HG03039 (cell line): ENCODE data around the gene ZDHHC7.

Experiments used
- ATAC-seq: cut with Tn5 transposase; IDR thresholded peaks from one replicate; pipeline ENCODE4 v1.9.1; 2021; ENCODE audit warnings: mild to moderate bottlenecking, moderate library complexity; ENCODE audit not compliant: unreplicated experiment

Gene ZDHHC7

DNA sequence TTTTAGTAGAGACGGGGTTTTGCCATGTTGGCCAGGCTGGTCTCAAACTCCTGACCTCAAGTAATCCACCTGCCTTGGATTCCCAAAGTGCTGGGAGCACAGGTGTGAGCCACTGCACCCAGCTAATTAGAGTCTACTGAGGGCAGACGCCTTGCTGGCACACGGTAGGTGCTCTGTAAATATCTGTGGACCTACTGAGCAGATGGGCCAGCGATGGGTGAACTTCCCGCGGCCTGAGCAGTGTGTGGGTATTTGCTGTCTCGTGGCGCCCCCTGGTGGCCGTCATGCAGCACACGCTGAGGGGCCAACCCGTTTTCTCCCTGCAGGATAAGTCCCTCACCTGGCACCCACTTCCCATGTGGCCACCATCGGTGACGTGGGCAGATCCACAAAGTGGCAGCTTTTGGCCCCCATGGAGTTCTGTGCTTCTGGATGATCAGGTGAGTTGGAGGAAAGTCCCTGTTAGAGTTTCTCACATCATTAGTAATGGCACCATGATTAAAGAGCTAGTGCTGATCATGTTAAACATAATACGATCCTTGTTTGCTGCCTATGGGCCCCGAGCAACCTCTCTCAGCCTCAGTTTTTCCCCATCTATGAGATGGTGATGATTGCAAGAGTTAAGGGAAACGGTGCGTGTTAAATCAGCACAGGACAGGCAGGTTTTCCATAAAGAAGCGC lies 40.7 kb downstream of the ZDHHC7 start:
- ATAC-seq = no peak

DNA sequence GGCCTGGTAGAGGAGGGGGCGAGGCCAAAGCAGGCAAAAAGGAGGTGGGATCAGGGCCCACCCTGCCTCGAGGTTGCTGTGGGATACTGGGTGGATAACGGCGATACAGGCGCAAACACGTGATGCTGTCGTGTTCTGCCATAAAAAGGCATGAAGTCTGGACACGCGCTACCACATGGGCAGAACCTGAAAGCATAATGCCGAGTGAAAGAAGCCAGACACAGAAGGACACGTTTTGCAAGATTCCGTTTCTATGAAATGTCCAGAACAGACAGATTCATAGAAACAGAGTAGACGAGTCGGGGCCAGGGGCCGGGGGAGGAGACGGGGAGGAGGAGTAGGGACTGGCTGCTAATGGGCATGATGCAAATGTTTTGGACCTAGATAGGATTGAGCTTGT lies 43.5 kb downstream of the ZDHHC7 start:
- ATAC-seq = no peak

DNA sequence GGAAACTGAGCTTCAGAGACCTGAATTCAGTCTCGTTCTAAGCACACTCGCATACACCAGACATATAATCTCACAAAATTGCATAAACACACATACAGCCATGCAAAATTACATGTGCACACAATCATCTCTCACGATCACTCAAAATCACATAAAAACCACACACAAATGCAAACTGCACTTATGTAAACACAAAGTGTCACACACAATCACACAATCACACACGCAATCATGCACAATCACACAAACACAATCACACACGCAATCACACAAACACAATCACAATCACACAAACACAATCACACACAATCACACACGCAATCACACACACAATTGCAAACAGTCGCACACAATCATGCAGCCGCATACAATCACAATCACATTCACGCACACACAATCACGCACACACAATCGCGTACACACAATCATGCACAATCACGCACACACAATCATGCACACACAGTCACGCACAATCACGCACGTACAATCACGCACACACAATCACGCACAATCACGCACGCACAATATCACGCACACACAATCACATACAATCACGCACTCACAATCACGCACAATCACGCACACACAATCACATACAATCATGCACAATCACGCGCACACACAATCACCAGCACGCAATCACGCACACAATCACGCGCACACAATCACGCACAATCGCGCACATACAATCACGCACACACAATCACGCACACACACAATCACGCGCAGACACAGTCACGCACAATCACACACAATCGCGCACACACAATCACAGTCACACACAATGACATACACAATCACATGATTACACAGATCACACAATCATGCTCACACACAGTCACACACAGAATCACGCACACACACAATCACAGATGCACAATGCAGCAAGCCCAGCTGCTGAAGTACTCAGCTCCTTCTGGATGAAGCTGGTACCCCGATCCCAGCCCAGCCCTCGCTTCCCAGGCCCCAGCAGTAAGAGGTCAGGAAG lies 45.6 kb downstream of the ZDHHC7 start:
- ATAC-seq = no peak

DNA sequence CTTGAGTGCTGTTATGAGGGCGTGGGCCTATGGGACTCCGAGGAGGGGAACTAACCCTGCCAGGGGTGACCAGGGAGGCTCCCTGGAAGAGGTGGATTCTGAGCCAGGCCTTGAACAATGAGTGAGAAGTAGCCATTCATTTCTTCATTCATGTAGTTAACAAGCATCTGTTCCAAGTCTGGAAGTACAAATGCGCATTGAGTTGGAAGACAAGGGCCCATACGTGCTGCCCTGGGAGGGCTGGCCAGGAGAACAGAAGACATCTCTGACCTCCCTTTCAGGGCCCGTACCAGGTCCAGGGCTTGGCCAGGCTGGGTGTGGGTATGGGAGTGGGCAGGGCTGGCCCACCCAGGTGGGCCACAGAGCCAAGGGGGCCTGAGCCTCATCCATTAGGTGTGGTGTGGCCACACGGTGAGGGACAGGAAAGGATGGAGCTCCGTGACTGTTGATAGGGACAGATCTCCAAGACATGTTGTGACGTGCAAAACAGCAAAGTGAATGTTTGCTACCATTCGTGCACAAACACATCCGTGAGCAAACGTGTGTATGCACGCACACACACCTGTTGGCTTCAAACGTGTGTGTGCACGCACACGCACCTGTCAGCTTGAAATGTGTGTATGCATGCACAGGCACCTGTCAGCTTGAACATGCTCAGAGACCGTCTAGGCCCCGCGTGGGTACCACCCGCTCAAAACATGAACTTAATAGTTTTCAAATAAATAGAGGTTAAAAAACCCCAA lies 46.8 kb downstream of the ZDHHC7 start:
- ATAC-seq = no peak

DNA sequence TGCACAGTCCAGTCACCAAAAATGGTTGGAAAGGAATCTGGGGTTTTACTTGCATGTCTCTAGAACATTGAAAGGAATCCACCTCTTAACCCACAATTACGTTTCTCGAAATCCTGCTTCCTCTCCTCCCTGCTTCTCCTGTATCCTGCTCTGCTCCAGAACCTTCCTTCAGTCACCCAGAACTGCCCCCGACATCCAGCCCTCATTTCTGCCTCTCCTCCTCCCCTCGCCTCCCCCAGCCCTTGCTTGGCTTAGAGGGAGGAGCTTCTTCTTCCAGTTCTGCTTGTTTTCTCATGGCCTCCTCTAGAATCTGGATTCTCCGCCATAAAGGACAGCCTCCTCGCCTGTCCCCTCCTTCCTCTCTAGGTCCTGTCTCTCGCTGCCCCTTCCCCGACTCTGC lies 48.3 kb downstream of the ZDHHC7 start:
- ATAC-seq = no peak

DNA sequence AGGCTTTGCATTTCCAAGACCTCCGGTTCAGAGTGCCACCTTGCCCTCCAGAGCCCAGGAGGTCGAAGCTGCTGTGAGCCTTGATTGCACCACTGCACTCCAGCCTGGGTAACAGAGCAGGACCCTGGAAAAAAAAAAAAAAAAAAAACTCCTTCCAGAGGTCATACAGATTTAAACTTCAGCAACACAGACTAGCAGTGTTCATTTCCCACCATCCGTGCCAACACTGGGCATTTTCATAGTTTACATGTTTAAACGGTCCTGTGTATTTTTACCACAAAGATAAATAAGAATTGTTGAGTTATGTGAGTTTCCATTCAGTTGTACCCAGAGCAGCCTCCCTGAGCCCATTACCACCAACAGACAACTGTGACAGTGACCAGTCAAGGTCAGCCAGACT lies 50.4 kb downstream of the ZDHHC7 start:
- ATAC-seq = no peak

DNA sequence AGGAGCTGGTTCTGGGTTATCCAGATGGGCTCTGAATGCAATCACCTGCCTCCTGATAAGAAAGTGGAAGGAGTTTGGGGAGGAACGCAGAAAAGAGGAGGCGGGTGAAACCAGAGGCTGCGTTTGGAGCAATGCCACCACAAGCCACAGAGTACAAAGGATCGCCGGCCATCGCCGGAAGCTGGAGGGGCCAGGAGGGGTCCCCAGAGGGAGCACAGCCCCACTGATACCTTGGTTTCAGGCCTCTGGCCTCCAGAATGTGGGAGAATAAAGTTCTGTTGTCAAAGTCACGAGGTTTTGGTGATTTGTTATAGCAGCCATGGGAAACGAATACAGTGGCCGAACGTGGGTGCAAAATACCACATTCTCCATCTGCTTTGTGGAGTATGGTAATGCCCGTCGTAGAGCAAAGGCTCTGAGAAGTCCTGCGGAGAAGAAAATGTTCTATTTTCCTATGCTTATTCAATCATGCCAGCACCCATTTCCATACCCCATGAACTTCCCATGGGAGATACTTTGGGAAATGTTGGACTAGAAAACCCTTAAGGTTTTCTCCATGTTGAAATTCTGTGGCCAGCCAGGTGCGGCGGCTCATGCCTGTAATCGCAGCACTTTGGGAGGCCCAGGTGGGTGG lies 51.4 kb downstream of the ZDHHC7 start:
- no peak for ATAC-seq

DNA sequence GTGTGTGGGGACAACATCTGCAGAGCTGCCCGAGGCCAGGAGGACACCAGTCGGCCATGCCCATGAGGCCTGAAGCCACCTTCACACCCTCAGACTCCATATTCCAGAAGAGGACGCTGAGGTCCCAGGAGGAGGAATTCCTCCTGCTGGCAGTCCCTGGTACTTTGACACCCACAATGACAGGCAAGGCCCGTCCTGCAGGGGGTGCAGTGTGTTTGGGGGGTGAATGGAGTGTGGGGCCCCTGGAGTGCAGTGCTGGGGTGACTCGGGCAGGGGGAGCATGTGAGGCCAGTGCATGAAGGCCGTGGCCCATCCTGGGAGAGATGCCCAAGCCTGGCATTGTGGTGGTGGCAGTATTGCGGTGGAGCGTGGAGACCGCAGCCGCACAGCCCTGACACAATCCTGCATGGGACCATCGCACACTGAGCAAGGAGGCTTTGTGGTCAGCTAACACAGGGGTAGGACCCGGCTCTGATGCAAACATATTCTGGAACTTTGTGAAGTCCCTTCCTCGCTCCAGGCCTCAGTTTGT lies 52.2 kb downstream of the ZDHHC7 start:
- no peak for ATAC-seq

DNA sequence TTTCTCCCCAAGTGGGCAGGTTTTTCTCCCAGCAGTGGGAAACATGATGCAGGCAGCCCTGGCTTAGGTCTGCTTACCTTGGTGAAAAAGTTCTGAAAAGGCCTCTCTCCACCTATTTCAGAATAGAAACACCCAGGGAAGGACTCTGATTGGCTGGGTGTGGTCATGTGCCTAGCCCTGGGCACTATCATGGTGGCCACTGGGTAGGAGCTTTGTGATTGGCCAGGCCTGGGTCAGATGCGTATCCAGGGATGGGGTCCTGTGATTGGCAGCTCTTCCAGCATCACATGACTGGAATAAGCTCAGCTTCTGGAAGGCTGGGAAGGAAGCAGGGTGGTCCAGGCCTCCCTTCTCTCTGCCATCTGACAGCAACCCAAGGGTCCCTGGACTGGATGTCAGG lies 53.5 kb downstream of the ZDHHC7 start:
- no peak for ATAC-seq

DNA sequence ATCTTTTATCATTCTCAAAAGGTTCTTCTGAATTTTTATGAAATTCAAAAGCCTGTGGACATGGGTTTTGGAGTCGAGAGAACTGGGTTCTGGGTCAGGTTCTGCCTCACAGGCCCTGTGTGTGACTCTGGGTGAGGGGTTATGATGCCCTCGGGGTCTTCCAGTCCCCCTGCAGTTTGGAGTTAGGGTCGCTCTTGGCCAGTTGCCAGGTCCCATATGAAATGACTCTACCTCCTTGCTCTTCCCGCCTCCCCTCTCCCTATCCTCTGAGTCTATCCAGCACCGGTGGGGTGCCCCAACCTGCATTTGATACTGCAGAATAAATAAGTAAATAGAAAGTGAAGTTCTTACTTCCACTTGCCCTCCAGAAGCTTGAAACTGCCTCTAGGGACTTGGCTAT lies 54.1 kb downstream of the ZDHHC7 start:
- no peak for ATAC-seq

DNA sequence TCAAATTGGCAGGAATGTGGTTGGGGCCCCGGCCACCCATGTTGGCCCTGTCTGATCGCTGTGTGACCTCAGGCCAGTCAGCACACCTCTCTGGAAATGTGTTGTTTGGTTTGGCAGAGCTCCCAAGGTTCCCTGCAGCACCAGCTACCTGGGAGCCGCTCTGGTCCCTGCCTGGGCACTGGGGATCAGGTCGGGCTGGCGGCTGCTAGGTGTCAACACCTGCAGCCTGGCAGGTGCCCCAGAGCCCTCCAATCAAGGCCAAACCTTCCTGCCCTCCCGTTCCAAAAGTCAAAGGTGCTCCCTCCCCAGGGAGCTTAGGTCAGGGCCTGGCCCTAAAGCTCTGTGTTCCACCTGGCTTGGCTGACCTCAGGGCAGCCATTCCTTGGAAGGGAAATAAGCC lies 55.9 kb downstream of the ZDHHC7 start:
- ATAC-seq = no peak

DNA sequence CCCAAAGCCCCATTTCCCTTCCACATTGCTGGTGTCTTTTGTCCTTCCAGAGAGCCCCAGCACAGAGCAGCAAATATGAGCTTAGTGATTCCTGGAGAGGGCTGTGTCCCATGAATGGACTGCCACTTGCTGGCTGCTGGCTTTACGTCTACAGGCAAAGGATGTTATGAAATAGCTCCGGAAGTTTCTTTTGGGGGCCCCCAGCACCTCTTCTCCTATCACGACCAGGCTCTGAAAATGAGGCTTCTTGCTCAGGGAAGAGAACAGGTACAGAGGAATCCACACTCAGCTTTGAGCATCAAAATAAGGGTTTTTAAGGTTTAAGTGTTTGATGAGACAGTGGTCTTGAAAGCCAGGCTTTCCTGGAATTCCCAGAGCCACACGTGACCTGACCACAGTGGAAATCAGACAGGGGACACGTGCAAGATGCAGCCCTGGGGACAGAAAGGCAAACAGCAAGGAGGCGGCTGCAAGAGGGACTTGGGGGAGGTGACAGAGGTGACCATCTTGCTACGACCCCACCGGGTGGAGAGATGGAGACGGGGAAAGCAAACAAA lies 58.1 kb downstream of the ZDHHC7 start:
- ATAC-seq = no peak

DNA sequence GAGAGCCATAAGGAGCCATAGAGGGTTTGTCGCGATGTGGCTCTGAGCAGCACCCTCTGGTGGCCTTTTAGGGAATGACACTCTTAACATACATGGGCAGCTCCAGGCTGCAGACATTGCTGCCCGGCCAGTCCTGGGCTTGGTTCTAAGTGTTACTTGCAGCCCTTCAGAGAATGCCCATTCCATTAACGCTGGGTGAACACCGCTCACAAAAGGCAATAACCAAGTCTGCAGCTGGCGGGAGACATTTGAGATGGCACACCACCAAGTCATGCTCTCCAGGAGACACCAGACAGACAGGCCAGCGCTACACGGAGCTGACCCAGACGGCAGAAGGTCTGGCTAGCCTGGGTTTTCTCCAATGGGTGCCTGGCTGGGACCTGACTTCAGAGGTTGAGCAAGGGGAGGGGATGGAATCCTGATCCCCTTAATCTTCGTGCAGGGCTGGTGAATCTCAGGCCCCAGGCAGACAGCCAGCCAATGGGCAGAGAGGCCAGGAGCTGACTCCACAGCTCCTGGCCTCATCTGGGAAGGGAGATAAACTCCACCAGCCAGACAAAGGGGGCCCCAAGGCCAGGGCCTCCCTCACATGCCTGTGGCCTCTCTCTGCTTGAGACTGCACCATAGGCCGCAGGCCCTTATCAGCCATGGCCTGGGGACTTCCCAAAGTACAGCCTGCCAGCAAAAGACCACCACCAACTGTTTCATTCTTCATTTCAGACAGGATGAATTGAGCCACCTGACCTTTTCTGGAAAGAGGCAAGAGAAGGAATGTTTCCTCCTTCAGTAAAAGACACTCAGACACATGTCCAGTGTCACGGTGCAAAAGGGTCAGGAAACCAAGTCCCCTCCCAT lies 58.8 kb downstream of the ZDHHC7 start:
- no peak for ATAC-seq

DNA sequence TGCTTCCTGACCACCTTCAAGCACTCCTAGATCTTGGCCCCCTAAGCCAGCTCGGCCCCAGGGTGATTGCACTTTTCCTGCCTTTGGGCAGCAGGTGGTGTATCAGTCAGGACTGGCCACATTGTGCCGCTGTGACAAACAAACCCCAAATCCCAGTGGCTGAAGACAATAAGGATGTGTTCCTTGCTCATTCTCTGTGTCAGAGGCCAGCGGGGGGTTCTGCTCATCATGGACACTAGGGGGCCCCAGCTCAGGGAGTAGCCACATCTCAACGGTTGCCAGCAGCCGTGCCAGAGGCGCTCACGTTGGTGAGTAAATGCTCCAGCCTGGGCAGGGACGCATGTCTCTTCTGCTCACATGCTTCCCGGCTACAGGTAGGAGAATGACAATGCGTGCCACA lies 60.4 kb downstream of the ZDHHC7 start:
- no peak for ATAC-seq

DNA sequence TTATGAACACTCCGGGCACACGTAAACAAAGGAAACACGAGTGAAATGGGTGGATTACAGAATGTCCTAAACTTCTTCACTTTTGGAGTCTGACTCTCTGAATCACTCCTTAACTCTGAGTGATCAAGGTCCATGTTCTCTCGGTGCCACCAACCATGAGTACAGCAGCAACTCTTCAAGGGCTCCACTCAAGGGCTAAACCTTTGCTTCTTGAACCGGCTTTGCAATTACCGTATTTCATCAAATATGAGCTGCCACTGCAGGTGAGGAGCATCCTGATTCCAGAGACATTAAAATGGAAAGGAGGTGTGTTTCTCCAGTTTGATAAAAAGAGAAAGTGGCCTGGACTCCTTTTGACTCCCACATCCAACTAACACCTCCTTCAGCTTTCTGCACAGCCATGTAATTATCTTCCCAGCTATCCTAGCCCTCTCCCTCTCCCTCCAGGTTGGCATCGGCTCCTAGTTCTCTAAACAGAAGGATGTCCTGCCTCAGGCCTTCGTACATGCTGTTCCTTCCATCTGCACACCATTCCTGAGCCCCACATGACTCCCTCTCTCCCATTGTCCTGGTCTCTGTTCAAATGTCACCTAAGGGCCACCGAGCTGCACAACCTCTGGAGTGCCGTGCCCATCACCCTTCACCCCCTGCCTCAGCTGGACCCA lies 61.4 kb downstream of the ZDHHC7 start:
- no peak for ATAC-seq

DNA sequence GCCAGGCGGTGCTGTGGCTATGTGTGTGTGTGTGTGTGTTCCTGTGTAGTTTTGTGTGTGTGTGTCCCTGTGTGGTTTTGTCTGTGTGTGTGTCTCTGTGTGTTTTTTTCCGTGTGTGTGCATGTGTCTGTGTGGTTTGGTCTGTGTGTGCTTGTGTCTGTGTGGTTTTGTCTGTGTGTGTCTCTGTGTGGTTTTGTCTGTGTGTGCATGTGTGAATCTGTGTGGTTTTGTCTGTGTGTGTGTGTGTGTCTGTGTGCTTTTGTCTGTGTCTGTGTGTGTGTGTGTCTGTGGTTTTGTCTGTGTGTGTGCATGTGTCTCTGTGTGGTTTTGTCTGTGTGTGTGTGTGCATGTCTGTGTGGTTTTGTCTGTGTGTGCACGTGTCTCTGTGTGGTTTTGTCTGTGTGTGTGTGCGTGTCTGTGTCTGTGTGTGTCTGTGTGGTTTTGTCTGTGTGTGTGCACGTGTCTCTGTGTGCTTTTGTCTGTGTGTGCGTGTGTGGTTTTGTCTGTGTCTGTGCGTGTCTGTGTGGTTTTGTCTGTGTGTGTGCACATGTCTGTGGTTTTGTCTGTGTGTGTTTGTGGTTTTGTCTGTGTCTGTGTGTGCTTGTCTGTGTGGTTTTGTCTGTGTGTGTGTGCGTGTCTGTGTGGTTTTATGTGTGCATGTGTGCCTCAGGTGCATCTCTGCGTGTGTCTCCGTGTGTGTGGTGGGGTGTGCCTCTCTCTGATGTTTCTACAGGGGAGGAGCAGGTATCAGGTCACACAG lies 62.3 kb downstream of the ZDHHC7 start:
- ATAC-seq = no peak

DNA sequence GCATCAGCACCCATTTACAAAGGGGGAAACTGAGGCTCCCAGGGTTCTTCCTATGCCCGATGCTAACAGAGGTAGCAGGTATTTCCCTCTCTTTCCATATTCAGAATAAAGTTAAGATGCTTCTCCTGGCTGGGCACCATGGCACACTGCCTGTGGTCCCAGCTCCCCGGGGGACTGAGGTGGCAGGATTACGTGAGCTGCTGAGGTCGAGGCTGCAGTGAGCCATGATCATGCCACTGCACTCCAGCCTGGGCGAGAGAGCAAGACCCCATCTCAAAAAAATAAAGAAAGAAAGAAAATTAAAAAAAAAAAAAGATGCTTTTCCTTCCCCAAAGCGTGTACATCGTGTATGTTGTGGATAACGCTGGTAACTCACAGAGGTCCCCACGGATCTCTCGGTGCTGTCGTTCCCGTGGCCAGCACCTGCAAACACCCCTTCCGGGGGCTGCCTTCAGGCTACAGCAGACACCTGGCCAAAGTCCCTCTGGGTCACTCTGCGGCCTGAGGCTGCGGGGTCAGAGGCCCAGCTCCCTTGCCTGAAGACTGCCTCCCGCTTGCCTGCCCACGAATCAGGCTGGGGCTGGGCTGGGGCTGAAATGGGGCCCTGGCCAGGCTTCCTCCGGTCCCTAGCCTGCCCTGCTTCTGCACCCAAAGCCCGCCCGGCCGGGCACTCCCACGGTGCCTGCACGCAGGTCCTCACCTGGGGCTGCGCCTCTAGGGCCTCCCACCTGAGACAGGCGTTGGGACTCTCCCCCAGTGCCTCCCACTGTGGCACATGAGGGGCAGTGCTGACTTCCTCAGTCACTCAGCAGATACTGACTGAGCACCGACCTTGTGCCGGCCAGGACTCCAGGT lies 63.1 kb downstream of the ZDHHC7 start:
- ATAC-seq = no peak
